Body of pancreas (tissue), 4 donors: ENCODE results near the gene KRTAP10-5. TPM values are rescaled to one million over a fixed set of nuclear protein-coding genes. Genes with fewer than 3 reads are reported as not detected.
A peak's percentile ranks its signal among the peaks of the same experiment; 100 is the strongest.

Experiments used
- ATAC-seq: fragments of 150-250 bp; one replicate; pipeline ENCODE4 v1.9.1; 2016
- DNase-seq, 4 donors: peaks; one replicate each; pipeline ENCODE4 v3.0.0-alpha.2; 2019
- H3K27ac ChIP-seq, 4 donors: fragments of 200-600 bp; sonication (generic); 1 replicate in 3 of 4; 2 replicates in 1 of 4; pipeline versions ENCODE4 v1.5.1 to v1.6.1; 2016 to 2019; ENCODE audit warnings: mild to moderate bottlenecking in 1 of 4, mixed read lengths in 1 of 4, moderate library complexity in 1 of 4
- H3K27me3 ChIP-seq, 2 donors: fragments of 200-600 bp; sonication (generic); one replicate each; pipeline ENCODE4 v1.6.0; 2016; ENCODE audit warnings: mild to moderate bottlenecking in 1 of 2
- H3K36me3 ChIP-seq, 2 donors: fragments of 200-600 bp; sonication (generic); replicated peaks in 1 of 2; 2 replicates each; pipeline ENCODE4 v1.5.1; 2016; ENCODE audit warnings: low read depth in 2 of 2; ENCODE audit not compliant: insufficient read depth in 1 of 2
- H3K4me1 ChIP-seq: fragments of 200-600 bp; sonication (generic); one replicate; pipeline ENCODE4 v1.6.0; 2016
- H3K4me3 ChIP-seq, 2 donors: fragments of 200-600 bp; sonication (generic); 1 replicate in 1 of 2; 2 replicates in 1 of 2; pipeline ENCODE4 v1.5.1; 2016 to 2019
- H3K9me3 ChIP-seq, 3 donors: fragments of 200-600 bp; sonication (generic); 1 replicate in 2 of 3; 2 replicates in 1 of 3; pipeline ENCODE4 v1.5.1; 2016
- POLR2A ChIP-seq, 3 donors: fragments of 450-650 bp; IDR thresholded peaks; one replicate each; pipeline ENCODE4 v1.6.1; 2016; ENCODE audit warnings: antibody characterized with exemption in 3 of 3, mild to moderate bottlenecking in 2 of 3
- WGBS, 2 donors: methylation state at CpG; one replicate each; pipeline ENCODE4 v1.1.5; 2017; 5-methylcytosine and 5-hydroxymethylcytosine counted together
- intact Hi-C: fragments of 100-400 bp; cut with DNase I; formaldehyde crosslinking; loops from one replicate; pipeline ENCODE4 v1.15.1; 2023
- total RNA-seq, 2 donors: library from RNA; depleted of rRNA; stranded (reverse); fragments of >200 nt; gene quantifications; one replicate each; pipeline ENCODE4 v1.1.0, GENCODE V29; 2016
- TF ChIP-seq, protein P1 (sequence below), 7 experiments: fragments of 450-650 bp in 4 of 7; fragments of 200-600 bp in 3 of 7; sonication (generic) in 3 of 7; IDR thresholded peaks; one replicate each; pipeline ENCODE4 v1.5.1; 2016 to 2019; ENCODE audit warnings: antibody characterized with exemption in 7 of 7

Gene KRTAP10-5
- total RNA-seq, 2 donors from 2014 or later: not detected

DNA sequence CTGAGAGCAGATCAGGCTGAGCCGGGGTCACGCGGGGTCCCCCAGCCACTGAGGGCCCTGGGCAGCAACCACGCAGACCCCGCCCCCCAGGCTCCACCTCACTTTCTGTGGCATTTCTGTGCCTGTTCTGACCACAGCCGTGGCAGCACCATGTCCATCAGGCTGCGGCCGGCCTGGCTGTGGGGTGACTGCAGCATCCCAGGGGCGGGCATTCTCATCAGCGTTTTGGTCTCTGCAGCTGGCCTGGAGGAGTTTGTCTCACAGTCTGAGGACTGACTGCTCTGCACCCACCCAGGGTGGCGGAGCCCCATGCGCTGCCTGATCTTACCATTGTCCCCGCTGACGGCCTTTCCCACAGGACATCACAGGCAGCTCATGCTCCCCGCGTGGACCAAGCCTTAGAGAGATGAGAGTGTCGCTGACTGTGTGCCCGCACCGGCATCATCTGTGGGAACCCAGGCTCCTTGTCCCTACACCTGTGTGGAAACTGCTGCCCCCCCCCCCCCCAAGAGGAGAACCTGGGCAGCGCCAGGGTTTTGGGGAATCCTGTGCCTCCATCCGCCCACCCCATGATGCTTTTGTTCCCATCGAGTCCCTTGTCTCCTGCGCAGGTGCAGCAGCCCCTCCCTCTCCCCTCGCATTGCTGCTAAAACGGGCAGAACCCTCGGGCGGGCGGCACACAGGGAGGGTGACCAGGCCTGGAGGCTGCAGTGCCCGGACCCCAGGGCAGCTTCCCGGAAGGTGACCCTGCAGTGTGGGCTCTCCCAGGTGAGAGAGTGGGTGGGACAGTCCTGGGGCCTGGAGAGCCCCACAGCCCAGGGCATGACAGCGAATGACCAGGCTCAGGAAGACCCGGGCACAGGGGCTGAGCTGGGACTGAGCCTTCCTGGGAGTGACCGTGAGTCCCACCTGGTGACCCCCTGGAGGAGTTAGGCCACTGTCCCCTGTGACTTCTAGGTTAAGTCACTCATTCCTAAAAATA lies 42.2 kb downstream of the KRTAP10-5 start:
- TF ChIP-seq POLR2A (IDR thresholded peaks at IDR 0.05): no peak
- TF ChIP-seq, protein P1, sequence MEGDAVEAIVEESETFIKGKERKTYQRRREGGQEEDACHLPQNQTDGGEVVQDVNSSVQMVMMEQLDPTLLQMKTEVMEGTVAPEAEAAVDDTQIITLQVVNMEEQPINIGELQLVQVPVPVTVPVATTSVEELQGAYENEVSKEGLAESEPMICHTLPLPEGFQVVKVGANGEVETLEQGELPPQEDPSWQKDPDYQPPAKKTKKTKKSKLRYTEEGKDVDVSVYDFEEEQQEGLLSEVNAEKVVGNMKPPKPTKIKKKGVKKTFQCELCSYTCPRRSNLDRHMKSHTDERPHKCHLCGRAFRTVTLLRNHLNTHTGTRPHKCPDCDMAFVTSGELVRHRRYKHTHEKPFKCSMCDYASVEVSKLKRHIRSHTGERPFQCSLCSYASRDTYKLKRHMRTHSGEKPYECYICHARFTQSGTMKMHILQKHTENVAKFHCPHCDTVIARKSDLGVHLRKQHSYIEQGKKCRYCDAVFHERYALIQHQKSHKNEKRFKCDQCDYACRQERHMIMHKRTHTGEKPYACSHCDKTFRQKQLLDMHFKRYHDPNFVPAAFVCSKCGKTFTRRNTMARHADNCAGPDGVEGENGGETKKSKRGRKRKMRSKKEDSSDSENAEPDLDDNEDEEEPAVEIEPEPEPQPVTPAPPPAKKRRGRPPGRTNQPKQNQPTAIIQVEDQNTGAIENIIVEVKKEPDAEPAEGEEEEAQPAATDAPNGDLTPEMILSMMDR (IDR thresholded peaks at IDR 0.05): no peak
- Histone ChIP-seq H3K4me1 (no peaks in the 10 kb centered on the region), H3K4me3 (no peak overlapping the region), H3K27me3 (no peaks in the 10 kb centered on the region), H3K9me3 (no peaks in the 10 kb centered on the region), H3K36me3 (no peaks in the 10 kb centered on the region), H3K27ac (no peak overlapping the region)
- ATAC-seq (no peak), DNase-seq (peak in 1 of 4 donors; percentile 6)
- intact Hi-C loops: no loop called here
- 83 to 84% methylated on average over 27 to 33 of the region's 33 CpGs for WGBS, 2 donors

GRCh38 chr21:44535963-44536362 lies 44.4 kb downstream of the KRTAP10-5 start:
- Histone ChIP-seq H3K27me3 (no peaks in the 10 kb centered on the region), H3K4me3 (no peak overlapping the region), H3K9me3 (no peaks in the 10 kb centered on the region), H3K36me3 (no peaks in the 10 kb centered on the region), H3K27ac (no peak overlapping the region), H3K4me1 (no peaks in the 10 kb centered on the region)
- intact Hi-C loops: no loop called here
- 51 to 58% methylated on average over 7 of the region's 7 CpGs for WGBS, 2 donors
- TF ChIP-seq, protein P1 (IDR thresholded peaks at IDR 0.05): no peak
- TF ChIP-seq POLR2A (IDR thresholded peaks at IDR 0.05): no peak
- ATAC-seq (no peak), DNase-seq (no peak)

- TF ChIP-seq, protein P1 (IDR thresholded peaks at IDR 0.05): no peak
- no peak for TF ChIP-seq POLR2A (IDR thresholded peaks at IDR 0.05)
- no peaks in the 10 kb centered on the region for H3K27me3 ChIP-seq
- DNase-seq (no peak), ATAC-seq (no peak)
- 81 to 86% methylated on average over 6 of the region's 6 CpGs for WGBS, 2 donors
- H3K4me3 ChIP-seq: no peak overlapping the region
- intact Hi-C loops: no loop called here
- H3K36me3 ChIP-seq: no peaks in the 10 kb centered on the region
- no peak overlapping the region for H3K27ac ChIP-seq
- H3K9me3 ChIP-seq: no peaks in the 10 kb centered on the region
- no peaks in the 10 kb centered on the region for H3K4me1 ChIP-seq
Observed at GRCh38 chr21:44534688-44535087, 45.7 kb downstream of the KRTAP10-5 start.

- DNase-seq (peak in 1 of 4 donors; percentile 6), ATAC-seq (no peak)
- Histone ChIP-seq H3K27me3 (no peaks in the 10 kb centered on the region), H3K4me1 (no peaks in the 10 kb centered on the region), H3K36me3 (no peaks in the 10 kb centered on the region), H3K9me3 (no peaks in the 10 kb centered on the region), H3K4me3 (no peak overlapping the region), H3K27ac (no peak overlapping the region)
- intact Hi-C loops: no loop called here
- WGBS, 2 donors: 70 to 85% methylated on average over 12 to 13 of the region's 21 CpGs
- TF ChIP-seq, protein P1 (IDR thresholded peaks at IDR 0.05): no peak
- no peak for TF ChIP-seq POLR2A (IDR thresholded peaks at IDR 0.05)
Observed at GRCh38 chr21:44533891-44534627, 46.3 kb downstream of the KRTAP10-5 start.
